ENCODE measurements around the gene PRR36.
"Not testable (repeated sequence)": the region's sequence is repeated elsewhere in the genome, so short reads cannot be mapped to it uniquely, and the experiment has no call there.

PRR36 gene

GRCh38 chr19:7898967-7899366 is 24.8 kb upstream of the PRR36 start:
- DNase-seq (ENCODE audit: low read depth) = no peak

- no peak for DNase-seq (ENCODE audit: low read depth)
Observed at GRCh38 chr19:7897292-7897691, 23.1 kb upstream of the PRR36 start.

- DNase-seq (ENCODE audit: low read depth) = no peak
Observed at GRCh38 chr19:7895565-7895964, 21.4 kb upstream of the PRR36 start.

GRCh38 chr19:7894612-7895309 is 20.6 kb upstream of the PRR36 start:
- DNase-seq (ENCODE audit: low read depth) = no peak

GRCh38 chr19:7893362-7894101 is 19.3 kb upstream of the PRR36 start:
- DNase-seq (ENCODE audit: low read depth) = not testable (repeated sequence)

GRCh38 chr19:7888826-7889217 is 14.6 kb upstream of the PRR36 start:
- no peak for DNase-seq (ENCODE audit: low read depth)

- DNase-seq (ENCODE audit: low read depth) = no peak
Observed at GRCh38 chr19:7888145-7888825, 14.1 kb upstream of the PRR36 start, which contains the start of gene LRRC8E. Gene LRRC8E, plus strand, starts transcription at chr19:7888510. Its CDS starts 7,094 bp downstream, at chr19:7895604.

- no peak for DNase-seq (ENCODE audit: low read depth)
Observed at GRCh38 chr19:7887408-7888144, 13.4 kb upstream of the PRR36 start.

GRCh38 chr19:7885818-7886217 is 11.6 kb upstream of the PRR36 start:
- no peak for DNase-seq (ENCODE audit: low read depth)

GRCh38 chr19:7883796-7884570 is 9.8 kb upstream of the PRR36 start:
- DNase-seq (ENCODE audit: low read depth) = no peak

- no peak for DNase-seq (ENCODE audit: low read depth)
Observed at GRCh38 chr19:7883105-7883504, 8.9 kb upstream of the PRR36 start.

- DNase-seq (ENCODE audit: low read depth) = no peak
Observed at GRCh38 chr19:7881910-7882309, 7.7 kb upstream of the PRR36 start.

GRCh38 chr19:7879836-7880235 is 5.6 kb upstream of the PRR36 start:
- DNase-seq (ENCODE audit: low read depth) = no peak

GRCh38 chr19:7879111-7879807 is 5.1 kb upstream of the PRR36 start:
- DNase-seq (ENCODE audit: low read depth) = no peak

GRCh38 chr19:7877249-7877836 is 3.2 kb upstream of the PRR36 start:
- DNase-seq (ENCODE audit: low read depth) = no peak

GRCh38 chr19:7874897-7875273 is 695 bp upstream of the PRR36 start:
- no peak for DNase-seq (ENCODE audit: low read depth)

GRCh38 chr19:7873304-7874075 is 700 bp downstream of the PRR36 start:
- DNase-seq (ENCODE audit: low read depth) = no peak

- DNase-seq (ENCODE audit: low read depth) = no peak
Observed at GRCh38 chr19:7872306-7873204, 1.6 kb downstream of the PRR36 start.
